KBM-7 (cell line): ENCODE results near the gene CLEC9A.
"Not testable (repeated sequence)": the region's sequence is repeated elsewhere in the genome, so short reads cannot be mapped to it uniquely, and the experiment has no call there.

Source experiments
- DNase-seq: peaks from one replicate; pipeline ENCODE4 v3.0.0-alpha.2; 2015
- in situ Hi-C: fragments of 300-500 bp; cut with MboI; formaldehyde crosslinking; loops from 2 replicates; pipeline ENCODE4 v1.14.3; 2020; ENCODE audit warnings: low sequenced_read_pairs, low pct_unique_long_range_greater_than_20kb, mixed read lengths

Gene CLEC9A

GRCh38 chr12:10030446-10030845, at the start of gene CLEC9A:
CLEC9A (plus strand) TSS chr12:10030682; CDS start chr12:10052688, 22,006 bp downstream.
- in situ Hi-C loops: loop anchor here (25.0 kb wide), 1 partner anchor 107 kb away; the partner anchor contains the start of gene CLEC7A
- DNase-seq: no peak

GRCh38 chr12:9991876-9992275, 38.6 kb upstream of the CLEC9A start:
- in situ Hi-C loops: no loop called here
- DNase-seq: peak; percentile 28

DNA sequence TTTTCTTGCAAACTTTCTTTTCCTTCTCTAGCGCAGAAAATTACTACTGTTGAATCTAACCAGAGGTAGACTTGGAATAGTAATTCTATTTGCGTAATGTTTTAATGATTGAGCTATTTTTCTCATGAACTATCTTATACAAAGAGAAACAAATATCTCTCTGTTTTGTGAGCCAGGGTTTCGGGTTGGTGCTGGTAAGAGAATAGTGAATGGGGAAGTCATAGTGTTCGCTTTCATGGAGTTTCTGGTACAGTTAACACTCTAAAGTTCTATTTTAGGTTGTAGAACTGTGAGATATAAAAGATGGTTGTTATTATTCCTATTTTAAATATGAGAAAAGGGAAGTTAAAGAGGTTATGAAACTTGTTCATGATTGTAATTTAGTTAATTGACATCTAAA, 38.2 kb upstream of the CLEC9A start:
- DNase-seq: no peak
- in situ Hi-C loops: no loop called here

DNA sequence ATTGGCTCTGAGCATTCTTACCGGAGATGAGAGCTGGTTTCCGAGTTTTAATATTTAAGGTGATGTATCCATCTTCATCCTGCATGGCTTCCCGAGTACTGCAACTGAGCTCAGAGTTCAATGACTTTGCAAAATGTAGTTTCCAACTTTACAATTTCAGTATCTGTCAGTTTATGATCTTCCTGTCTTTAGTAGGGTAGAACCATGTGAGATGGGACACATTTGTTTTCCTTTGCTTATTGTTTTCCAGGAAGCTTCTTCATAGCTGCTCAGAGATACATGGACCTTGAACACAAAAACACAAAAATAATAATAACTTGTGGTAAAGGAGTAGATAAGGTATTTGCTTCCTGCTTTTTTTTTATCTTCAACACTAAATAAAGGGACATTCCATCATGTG, 31.5 kb upstream of the CLEC9A start, which contains the start of gene CLEC1B:
Gene CLEC1B, minus strand, starts transcription at position 106 of the 400 bp plus-strand sequence. Its CDS starts 21 bp downstream, at position 85.
- in situ Hi-C loops: loop anchor here (5.0 kb wide), 1 partner anchor 38 kb away; no protein-coding TSS in a partner anchor

DNA sequence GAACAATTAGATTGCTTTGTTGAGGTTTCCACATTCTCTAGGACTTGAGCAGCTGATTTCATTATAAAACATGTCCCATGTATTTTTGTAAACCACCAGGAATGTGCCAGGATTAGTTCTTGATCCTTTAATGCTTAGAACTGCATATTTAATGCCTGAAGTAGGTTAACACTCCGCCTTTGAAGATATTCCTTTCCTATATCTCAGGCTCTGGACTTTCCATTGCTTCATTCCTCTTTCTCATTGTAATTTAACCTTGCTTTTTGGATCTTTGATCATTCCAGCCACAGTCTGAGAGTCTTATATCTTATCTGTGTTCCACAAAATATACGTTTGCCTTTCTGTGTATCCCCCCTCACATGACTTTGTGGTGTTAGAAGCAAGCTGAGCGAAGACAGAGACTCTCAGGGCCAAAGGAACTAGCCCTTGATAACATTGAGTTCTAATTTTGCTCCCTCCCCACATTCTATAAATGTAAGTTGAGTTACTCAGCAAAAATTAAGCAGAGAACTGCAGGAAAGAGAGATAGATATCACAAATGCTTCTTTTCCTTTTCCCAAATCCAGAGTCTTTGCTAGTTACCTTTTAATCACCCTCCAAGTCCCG, 29.2 kb upstream of the CLEC9A start:
- DNase-seq: no peak
- in situ Hi-C loops: no loop called here

More for the DNA sequence above, 31.5 kb upstream of the CLEC9A start, which contains the start of gene CLEC1B:
- no peak for DNase-seq

GRCh38 chr12:10012630-10013330, 17.7 kb upstream of the CLEC9A start:
- in situ Hi-C loops: no loop called here
- DNase-seq: no peak

- DNase-seq: no peak
- in situ Hi-C loops: no loop called here
Measured at GRCh38 chr12:10015450-10015849, 15.0 kb upstream of the CLEC9A start.

GRCh38 chr12:10016881-10017280, 13.6 kb upstream of the CLEC9A start:
- DNase-seq: peak; percentile 34
- in situ Hi-C loops: no loop called here

GRCh38 chr12:10018386-10018785, 12.1 kb upstream of the CLEC9A start:
- in situ Hi-C loops: no loop called here
- no peak for DNase-seq

DNA sequence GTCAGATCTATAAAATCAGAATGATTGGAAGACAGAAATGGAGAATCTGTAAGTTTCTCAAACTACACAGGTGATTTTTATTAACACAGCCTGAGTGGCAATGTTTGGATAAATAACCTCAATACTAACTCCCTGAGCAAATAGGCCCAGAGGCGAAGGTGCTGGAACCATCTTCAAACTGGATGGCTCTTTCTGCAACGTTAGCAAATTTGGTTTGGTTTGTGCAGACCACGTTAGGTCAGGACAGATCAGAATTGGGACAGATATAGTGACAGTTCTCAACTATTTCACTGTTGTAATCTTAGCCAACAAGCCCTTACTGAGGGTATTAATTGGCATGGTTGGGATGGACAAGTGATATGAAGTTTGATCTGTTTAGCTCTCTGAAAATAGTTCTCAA, 9.1 kb upstream of the CLEC9A start:
- DNase-seq: no peak
- in situ Hi-C loops: no loop called here

DNA sequence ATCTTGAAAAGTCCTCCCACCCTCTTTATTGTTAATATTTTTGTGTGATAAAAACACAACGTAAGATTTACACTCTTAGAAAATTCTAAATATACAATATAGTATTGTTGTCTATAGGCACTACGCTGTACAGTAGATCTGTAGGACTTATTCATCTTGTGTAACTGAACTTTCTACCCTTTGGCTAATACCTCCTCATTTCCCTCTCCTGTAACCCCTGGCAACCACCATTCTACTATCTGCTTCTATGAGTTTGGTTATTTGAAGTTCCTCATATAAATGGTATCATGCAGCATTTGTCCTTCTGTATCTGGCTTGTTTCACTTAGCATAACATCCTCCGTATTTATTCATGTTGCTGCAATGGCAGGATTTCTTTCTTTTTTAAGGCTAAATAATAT, 5.2 kb upstream of the CLEC9A start:
- no peak for DNase-seq
- in situ Hi-C loops: loop anchor here (25.0 kb wide), 1 partner anchor 112 kb away; the partner anchor contains the start of gene CLEC7A

GRCh38 chr12:10026666-10027065, 3.8 kb upstream of the CLEC9A start:
- not testable (repeated sequence) for DNase-seq
- in situ Hi-C loops: loop anchor here (25.0 kb wide), 1 partner anchor 111 kb away; the partner anchor contains the start of gene CLEC7A

- DNase-seq: peak; percentile 17
- in situ Hi-C loops: loop anchor here (25.0 kb wide), 1 partner anchor 110 kb away; the partner anchor contains the start of gene CLEC7A
Measured at GRCh38 chr12:10027311-10027710, 3.2 kb upstream of the CLEC9A start.

GRCh38 chr12:10027721-10028120, 2.8 kb upstream of the CLEC9A start:
- in situ Hi-C loops: loop anchor here (25.0 kb wide), 1 partner anchor 110 kb away; the partner anchor contains the start of gene CLEC7A
- peak; percentile 60 for DNase-seq

DNA sequence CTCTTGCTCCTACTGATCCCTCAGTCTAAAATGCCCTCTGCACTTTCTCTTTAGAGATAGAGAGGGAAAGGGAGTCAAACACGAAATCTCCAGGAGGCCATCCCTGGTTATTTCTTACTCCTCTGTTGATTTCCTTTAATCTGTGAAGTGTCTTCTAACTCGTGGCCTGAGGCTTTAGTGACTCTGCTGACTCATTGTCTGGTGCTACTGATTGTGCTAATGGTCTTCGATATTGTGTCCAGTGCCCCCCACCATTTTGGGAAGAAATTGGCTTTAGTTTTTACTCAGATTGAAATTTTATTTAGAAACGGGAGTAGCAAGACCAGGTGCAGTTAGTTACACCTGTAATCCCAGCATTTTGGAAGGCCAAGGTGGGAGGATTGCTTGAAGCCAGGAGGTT, 839 bp downstream of the CLEC9A start:
- no peak for DNase-seq
- in situ Hi-C loops: loop anchor here (25.0 kb wide), 1 partner anchor 106 kb away; the partner anchor contains the start of gene CLEC7A

DNA sequence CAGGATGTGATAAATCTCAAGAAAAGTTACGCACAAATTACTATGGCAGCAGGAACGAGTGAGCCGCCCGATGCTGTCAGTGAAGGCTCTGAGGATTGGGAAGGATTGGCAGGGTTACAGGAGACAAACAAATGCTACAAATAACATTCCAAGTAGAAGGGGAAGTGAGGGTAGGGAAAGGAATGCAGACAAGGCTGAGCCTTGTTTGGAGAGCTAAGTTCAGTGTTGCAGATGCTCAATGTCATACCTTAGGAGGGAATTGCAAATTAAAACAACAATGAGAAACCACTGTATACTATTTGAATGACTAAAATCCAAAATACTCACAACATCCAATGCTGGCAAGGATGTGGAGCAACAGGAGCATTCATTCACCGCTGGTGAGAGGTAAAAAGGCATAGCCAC, 1.3 kb downstream of the CLEC9A start:
- DNase-seq: no peak
- in situ Hi-C loops: loop anchor here (25.0 kb wide), 1 partner anchor 106 kb away; the partner anchor contains the start of gene CLEC7A

- in situ Hi-C loops: loop anchor here (25.0 kb wide), 1 partner anchor 103 kb away; the partner anchor contains the start of gene CLEC7A
- peak; percentile 59 for DNase-seq
Measured at GRCh38 chr12:10033783-10034545, 3.5 kb downstream of the CLEC9A start.

GRCh38 chr12:10042167-10042566, 11.7 kb downstream of the CLEC9A start:
- no peak for DNase-seq
- in situ Hi-C loops: loop anchor here (25.0 kb wide), 1 partner anchor 95 kb away; the partner anchor contains the start of gene CLEC7A

GRCh38 chr12:10048526-10048925, 18.0 kb downstream of the CLEC9A start:
- in situ Hi-C loops: loop anchor here (25.0 kb wide), 1 partner anchor 89 kb away; the partner anchor contains the start of gene CLEC7A
- DNase-seq: no peak
